ENCODE results near the gene HSF5. TPM values are rescaled to one million over a fixed set of nuclear protein-coding genes. Genes with fewer than 3 reads are reported as not detected.
A peak's percentile ranks its signal among the peaks of the same experiment; 100 is the strongest.

The HSF5 gene
- total RNA-seq, 2 experiments from 2014 or later, result 0.22 TPM; not detected in 1

DNA sequence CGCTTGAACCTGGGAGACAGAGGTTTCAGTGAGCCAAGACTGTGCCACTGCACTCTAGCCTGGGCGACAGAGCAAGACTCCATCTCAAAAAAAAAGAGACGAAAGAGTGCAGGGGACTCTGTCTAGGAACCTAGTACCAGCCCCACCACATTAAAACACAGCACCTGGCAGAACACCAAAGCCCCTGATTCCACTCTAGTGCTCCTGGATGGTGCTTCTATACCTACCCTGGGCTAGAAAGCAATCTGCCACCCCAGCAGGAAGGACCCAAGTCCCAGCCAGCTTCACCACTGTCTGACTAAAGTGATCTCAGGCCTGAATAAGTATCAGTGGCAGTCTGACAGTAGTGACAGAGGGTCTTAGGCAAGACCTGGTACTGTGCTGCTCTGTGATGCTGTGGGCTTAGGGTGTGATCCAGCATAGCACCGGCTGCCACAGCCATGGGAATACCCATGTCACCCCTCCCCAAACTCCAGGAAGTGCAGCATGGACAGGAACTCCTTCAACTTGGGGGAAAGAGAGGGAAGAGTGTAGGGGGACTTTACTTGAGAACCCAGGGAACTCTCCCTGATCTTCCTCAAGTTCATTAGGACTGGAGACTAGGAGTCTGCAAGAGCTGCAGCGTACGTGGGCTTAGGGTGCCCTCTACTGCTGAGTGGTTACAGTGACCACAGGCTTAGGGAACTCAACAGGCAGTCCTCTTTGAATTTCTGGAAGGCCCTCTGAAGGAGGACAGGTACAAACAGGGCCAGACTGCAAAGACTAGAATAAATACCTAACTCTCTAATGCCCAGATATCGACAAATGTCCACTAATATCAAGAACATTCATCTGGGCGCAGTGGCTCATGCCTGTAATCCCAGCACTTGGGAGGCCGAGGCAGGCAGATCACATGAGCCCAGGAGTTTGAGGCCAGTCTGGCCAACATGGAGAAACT is 40.9 kb downstream of the HSF5 start:
- H3K4me1 ChIP-seq (ENCODE audit: insufficient read depth, low read length, poor library complexity, severe bottlenecking), result no peaks in the 10 kb centered on the region
- intact Hi-C loops (cut with micrococcal nuclease; ENCODE audit: unreplicated experiment), result loop anchor here (1.0 kb wide), 5 partner anchors 130 to 247 kb away; no protein-coding TSS in a partner anchor
- H3K36me3 ChIP-seq (ENCODE audit: insufficient read depth, low read length), result no peaks in the 10 kb centered on the region
- H3K4me2 ChIP-seq (ENCODE audit: low read length), result no peak overlapping the region
- no peak overlapping the region for H2AFZ ChIP-seq (ENCODE audit: low read length)
- no peaks in the 10 kb centered on the region for H3K9me2 ChIP-seq (ENCODE audit: insufficient read depth, low read length)
- no peak for TF ChIP-seq EZH2phosphoT487 (IDR thresholded peaks at IDR 0.05; ENCODE audit: borderline replicate concordance, low read depth, low read length)
- TF ChIP-seq, protein P1, sequence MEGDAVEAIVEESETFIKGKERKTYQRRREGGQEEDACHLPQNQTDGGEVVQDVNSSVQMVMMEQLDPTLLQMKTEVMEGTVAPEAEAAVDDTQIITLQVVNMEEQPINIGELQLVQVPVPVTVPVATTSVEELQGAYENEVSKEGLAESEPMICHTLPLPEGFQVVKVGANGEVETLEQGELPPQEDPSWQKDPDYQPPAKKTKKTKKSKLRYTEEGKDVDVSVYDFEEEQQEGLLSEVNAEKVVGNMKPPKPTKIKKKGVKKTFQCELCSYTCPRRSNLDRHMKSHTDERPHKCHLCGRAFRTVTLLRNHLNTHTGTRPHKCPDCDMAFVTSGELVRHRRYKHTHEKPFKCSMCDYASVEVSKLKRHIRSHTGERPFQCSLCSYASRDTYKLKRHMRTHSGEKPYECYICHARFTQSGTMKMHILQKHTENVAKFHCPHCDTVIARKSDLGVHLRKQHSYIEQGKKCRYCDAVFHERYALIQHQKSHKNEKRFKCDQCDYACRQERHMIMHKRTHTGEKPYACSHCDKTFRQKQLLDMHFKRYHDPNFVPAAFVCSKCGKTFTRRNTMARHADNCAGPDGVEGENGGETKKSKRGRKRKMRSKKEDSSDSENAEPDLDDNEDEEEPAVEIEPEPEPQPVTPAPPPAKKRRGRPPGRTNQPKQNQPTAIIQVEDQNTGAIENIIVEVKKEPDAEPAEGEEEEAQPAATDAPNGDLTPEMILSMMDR (conservative IDR thresholded peaks at IDR 0.05; ENCODE audit: low read length), result peak; percentile 93
- no peak overlapping the region for H3K27ac ChIP-seq (ENCODE audit: low read depth, low read length, poor library complexity, severe bottlenecking)
- ChIA-PET CTCF (ENCODE audit: unreplicated experiment) (no interaction called here), POLR2A (interaction anchor here (0.6 kb wide), 1 partner anchor 146 kb away, joined by 3 read pairs; no protein-coding TSS in a partner anchor)
- H4K20me1 ChIP-seq (ENCODE audit: insufficient read depth, low read length), result no peaks in the 10 kb centered on the region
- H3K79me2 ChIP-seq (ENCODE audit: insufficient read depth, low read depth, low read length), result no peaks in the 10 kb centered on the region
- DNase-seq (ENCODE audit: low spot score), result peak; percentile 85
- H3K9me3 ChIP-seq (ENCODE audit: low read length), result peaks cover 8% of the 10 kb centered on the region; the same call in 1 of the 2 replicates
- H3K4me3 ChIP-seq (ENCODE audit: low read depth, low read length, poor library complexity, severe bottlenecking), result no peak overlapping the region
- no TSS peak for BruUV-seq (replicated peaks)

DNA sequence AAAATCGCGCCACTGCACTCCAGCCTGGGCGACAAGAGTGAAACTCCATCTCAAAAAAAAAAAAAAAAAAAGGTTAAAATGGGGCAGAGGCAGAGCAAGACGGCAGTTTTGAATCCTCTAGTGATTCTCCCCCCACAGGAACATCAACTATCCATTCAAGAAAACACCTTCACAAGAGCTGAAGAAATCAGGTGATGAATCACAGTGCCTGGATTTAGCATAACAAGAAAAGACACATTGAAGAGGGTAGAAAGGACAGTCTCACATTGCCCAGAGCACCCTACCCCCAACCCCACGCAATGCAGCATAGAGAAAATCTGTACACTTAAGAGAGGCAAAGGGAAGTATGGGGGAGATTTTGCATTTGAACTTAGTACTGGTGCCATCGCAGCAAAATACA is 42.1 kb downstream of the HSF5 start:
- TF ChIP-seq EZH2phosphoT487 (IDR thresholded peaks at IDR 0.05; ENCODE audit: borderline replicate concordance, low read depth, low read length), result no peak
- TF ChIP-seq, protein P1 (conservative IDR thresholded peaks at IDR 0.05; ENCODE audit: low read length), result no peak
- Histone ChIP-seq H3K9me2 (ENCODE audit: insufficient read depth, low read length) (no peaks in the 10 kb centered on the region), H3K36me3 (ENCODE audit: insufficient read depth, low read length) (no peaks in the 10 kb centered on the region), H2AFZ (ENCODE audit: low read length) (no peak overlapping the region), H3K4me3 (ENCODE audit: low read depth, low read length, poor library complexity, severe bottlenecking) (no peak overlapping the region), H3K79me2 (ENCODE audit: insufficient read depth, low read depth, low read length) (no peaks in the 10 kb centered on the region), H3K4me1 (ENCODE audit: insufficient read depth, low read length, poor library complexity, severe bottlenecking) (no peaks in the 10 kb centered on the region), H3K27ac (ENCODE audit: low read depth, low read length, poor library complexity, severe bottlenecking) (no peak overlapping the region), H4K20me1 (ENCODE audit: insufficient read depth, low read length) (no peaks in the 10 kb centered on the region), H3K4me2 (ENCODE audit: low read length) (no peak overlapping the region), H3K9me3 (ENCODE audit: low read length) (peaks cover 8% of the 10 kb centered on the region; the same call in 1 of the 2 replicates)
- CTCF ChIA-PET (ENCODE audit: unreplicated experiment), result interaction anchor here (0.6 kb wide), 1 partner anchor 100 kb away, joined by 3 read pairs; no protein-coding TSS in a partner anchor
- intact Hi-C loops (cut with micrococcal nuclease; ENCODE audit: unreplicated experiment), result no loop called here
- DNase-seq (ENCODE audit: low spot score), result no peak
- no TSS peak for BruUV-seq (replicated peaks)
- POLR2A ChIA-PET, result no interaction called here

- no peaks in the 10 kb centered on the region for H3K4me1 ChIP-seq (ENCODE audit: insufficient read depth, low read length, poor library complexity, severe bottlenecking)
- H3K36me3 ChIP-seq (ENCODE audit: insufficient read depth, low read length), result no peaks in the 10 kb centered on the region
- intact Hi-C loops (cut with micrococcal nuclease; ENCODE audit: unreplicated experiment), result no loop called here
- DNase-seq (ENCODE audit: low spot score), result no peak
- CTCF ChIA-PET (ENCODE audit: unreplicated experiment), result no interaction called here
- no peak overlapping the region for H3K4me3 ChIP-seq (ENCODE audit: low read depth, low read length, poor library complexity, severe bottlenecking)
- POLR2A ChIA-PET, result no interaction called here
- no peaks in the 10 kb centered on the region for H3K9me3 ChIP-seq (ENCODE audit: low read length)
- no peak overlapping the region for H3K27ac ChIP-seq (ENCODE audit: low read depth, low read length, poor library complexity, severe bottlenecking)
- TF ChIP-seq EZH2phosphoT487 (IDR thresholded peaks at IDR 0.05; ENCODE audit: borderline replicate concordance, low read depth, low read length), result no peak
- TF ChIP-seq, protein P1 (conservative IDR thresholded peaks at IDR 0.05; ENCODE audit: low read length), result no peak
- no peaks in the 10 kb centered on the region for H4K20me1 ChIP-seq (ENCODE audit: insufficient read depth, low read length)
- no peaks in the 10 kb centered on the region for H3K79me2 ChIP-seq (ENCODE audit: insufficient read depth, low read depth, low read length)
- no peak overlapping the region for H2AFZ ChIP-seq (ENCODE audit: low read length)
- H3K4me2 ChIP-seq (ENCODE audit: low read length), result no peak overlapping the region
- BruUV-seq (replicated peaks), result no TSS peak
- H3K9me2 ChIP-seq (ENCODE audit: insufficient read depth, low read length), result no peaks in the 10 kb centered on the region
Observed at GRCh38 chr17:58436805-58437239, 51.4 kb downstream of the HSF5 start.
